HG03066 (cell line): ENCODE results near the gene ARSD.

Experiments
- ATAC-seq: cut with Tn5 transposase; IDR thresholded peaks from one replicate; pipeline ENCODE4 v1.9.1; 2021; ENCODE audit warnings: low read depth; ENCODE audit not compliant: unreplicated experiment

ARSD gene

DNA sequence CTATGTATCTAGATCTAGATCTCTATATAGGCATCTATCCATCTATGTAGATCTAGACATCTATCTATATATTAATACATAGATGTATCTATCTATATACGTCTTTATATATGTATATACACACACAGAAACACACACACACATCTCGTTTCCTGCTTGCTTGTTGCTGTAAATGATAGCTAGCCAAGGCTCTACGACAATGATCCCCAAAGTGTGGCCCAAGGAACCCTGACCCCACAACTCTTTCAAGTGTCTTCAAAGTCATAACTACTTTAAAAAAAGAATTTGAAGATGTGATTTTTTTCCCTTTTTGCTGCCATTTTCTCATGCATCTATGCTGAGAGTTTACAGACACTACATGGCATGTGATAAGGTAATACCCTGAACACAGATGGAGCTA is 71.6 kb downstream of the ARSD start:
- ATAC-seq: no peak

DNA sequence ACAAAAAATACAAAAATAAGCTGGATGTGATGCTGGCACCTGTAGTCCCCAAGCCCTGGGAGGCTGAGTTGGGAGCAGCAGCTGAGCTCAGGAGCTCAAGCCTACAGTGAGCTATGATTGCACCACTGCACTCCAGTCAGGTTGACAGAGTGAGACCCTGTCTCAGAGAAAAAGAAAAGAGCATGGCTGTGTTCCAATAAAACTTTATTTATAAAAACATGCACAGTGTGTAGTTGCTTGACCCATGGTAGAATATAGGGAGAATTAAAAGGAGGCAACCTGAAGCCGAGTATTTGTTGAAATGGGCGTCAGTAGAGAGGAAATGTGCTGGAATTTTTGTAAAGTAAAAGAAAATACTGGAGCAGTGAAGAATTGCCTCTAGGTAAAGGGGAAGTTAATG is 73.4 kb downstream of the ARSD start:
- no peak for ATAC-seq

DNA sequence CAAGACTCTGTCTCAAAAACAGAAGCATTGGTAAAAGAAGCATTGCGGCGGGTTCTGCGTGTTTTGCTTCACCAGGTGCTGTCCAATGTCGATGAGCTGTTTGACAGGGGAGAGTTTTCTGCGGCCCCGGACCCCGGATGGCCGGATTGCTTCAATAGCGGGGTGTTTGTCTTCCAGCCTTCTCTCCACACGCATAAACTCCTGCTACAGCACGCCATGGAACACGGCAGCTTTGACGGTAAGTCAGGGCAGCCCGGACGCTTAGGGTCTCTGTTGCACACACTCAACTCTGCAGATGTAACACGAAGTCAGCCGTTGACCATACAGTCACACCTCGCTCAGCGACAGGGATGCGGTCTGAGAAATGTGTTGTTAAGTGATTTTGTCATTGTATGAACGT is 74.2 kb downstream of the ARSD start:
- ATAC-seq: no peak
